ENCODE measurements around the gene NTM. TPM values are rescaled to one million over a fixed set of nuclear protein-coding genes. Genes with fewer than 3 reads are reported as not detected.
"Not testable (repeated sequence)": the region's sequence is repeated elsewhere in the genome, so short reads cannot be mapped to it uniquely, and the experiment has no call there.

The NTM gene
- total RNA-seq, 1 experiment from 2014 or later = 16.4 TPM

DNA sequence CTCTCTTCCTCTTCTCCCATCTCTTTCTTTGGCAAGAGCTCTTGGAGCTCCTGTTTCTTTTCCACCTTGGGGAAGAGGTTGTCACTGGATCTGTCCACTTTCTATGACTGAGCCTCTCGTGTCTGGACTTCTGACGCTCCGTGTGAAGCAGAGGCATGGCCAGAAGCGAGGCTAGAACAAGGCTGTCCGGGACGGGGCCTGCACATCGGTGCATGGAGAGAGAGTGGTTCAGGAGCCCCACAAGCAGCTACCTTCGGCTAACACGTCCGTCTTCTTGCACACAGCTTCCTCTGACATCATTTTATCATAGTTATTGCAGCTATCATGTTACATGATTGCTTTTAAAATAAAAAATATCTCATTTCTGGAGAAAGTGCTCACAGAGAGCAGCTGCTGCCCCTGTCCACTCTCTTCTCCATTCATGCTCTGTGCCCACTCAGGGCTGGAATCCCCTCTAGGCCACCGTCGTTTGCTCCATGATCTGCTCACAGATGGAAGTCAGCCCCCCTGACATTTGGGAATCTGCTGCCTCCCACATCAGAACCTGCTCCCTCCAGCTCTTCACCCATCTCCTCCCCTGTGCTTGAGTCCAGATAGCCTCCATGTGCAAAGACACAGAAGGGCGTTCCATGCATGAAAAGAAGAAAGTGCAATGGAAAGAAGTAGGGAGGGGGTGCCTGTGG lies 308.4 kb downstream of the NTM start:
- Mint-ChIP-seq H3K4me3 (no peak overlapping the region), H3K36me3 (no peaks in the 10 kb centered on the region), H3K27ac (no peak overlapping the region), H3K9me3 (no peaks in the 10 kb centered on the region), H3K4me1 (peaks cover 24% of the 10 kb centered on the region), H3K27me3 (ENCODE audit: low read depth) (no peaks in the 10 kb centered on the region)
- POLR2A ChIA-PET = no interaction called here
- ATAC-seq = no peak
- CTCF ChIA-PET = interaction anchor here (0.5 to 3.2 kb wide), 7 partner anchors 10 to 655 kb away, joined by 3 to 22 read pairs (median 9); no protein-coding TSS in a partner anchor
- TF ChIP-seq, protein P1, sequence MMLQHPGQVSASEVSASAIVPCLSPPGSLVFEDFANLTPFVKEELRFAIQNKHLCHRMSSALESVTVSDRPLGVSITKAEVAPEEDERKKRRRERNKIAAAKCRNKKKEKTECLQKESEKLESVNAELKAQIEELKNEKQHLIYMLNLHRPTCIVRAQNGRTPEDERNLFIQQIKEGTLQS (CRISPR knock-in tag; conservative IDR thresholded peaks at IDR 0.05) = no peak
- no peak for TF ChIP-seq RELA (CRISPR knock-in tag; IDR thresholded peaks at IDR 0.05; ENCODE audit: borderline replicate concordance)
- no peak for TF ChIP-seq ZNF121 (CRISPR knock-in tag; IDR thresholded peaks at IDR 0.05)
- no peak for DNase-seq (ENCODE audit: low spot score)

DNA sequence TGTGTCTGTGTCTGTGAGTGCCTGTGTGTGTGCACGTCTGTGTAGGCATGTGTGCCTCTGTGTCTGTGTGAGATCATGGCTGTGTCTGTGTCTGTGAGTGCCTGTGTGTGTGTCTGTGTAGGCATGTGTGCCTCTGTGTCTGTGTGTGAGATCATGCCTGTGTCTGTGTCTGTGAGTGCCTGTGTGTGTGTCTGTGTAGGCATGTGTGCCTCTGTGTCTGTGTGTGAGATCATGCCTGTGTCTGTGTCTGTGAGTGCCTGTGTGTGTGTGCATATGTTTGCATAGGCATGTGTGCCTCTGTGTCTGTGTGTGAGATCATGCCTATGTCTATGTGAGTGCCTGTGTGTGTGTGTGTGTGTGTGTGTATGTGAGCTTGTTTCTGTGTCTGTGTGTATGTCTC lies 310.0 kb downstream of the NTM start:
- H3K27ac Mint-ChIP-seq; H3K36me3 Mint-ChIP-seq; ATAC-seq; DNase-seq (ENCODE audit: low spot score); POLR2A ChIA-PET; H3K9me3 Mint-ChIP-seq; CTCF ChIA-PET; H3K27me3 Mint-ChIP-seq (ENCODE audit: low read depth); H3K4me3 Mint-ChIP-seq: not testable (repeated sequence)
- peaks cover 26% of the 10 kb centered on the region for H3K4me1 Mint-ChIP-seq

DNA sequence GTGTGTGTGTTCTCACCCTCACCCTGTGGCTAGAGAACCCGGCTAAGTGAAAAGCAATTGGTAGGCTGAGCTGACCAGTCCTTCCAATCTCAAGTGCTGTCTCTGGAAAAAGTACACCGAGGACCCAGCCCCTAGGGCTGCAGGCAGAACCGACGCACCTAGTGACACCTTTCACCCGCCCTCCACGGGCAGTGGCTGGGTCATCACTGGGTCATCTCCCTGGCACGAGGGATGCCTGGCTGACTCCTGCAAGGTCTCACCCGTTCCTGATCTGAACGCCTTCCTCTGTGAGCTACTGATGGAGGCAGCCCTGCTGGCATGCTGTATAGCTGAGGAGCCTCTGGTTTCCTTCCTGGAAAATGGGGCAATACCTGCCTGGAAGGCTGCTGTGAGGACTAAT lies 311.5 kb downstream of the NTM start:
- no peak overlapping the region for H3K27ac Mint-ChIP-seq
- TF ChIP-seq, protein P2, sequence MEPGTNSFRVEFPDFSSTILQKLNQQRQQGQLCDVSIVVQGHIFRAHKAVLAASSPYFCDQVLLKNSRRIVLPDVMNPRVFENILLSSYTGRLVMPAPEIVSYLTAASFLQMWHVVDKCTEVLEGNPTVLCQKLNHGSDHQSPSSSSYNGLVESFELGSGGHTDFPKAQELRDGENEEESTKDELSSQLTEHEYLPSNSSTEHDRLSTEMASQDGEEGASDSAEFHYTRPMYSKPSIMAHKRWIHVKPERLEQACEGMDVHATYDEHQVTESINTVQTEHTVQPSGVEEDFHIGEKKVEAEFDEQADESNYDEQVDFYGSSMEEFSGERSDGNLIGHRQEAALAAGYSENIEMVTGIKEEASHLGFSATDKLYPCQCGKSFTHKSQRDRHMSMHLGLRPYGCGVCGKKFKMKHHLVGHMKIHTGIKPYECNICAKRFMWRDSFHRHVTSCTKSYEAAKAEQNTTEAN (CRISPR knock-in tag; IDR thresholded peaks at IDR 0.05) = no peak
- CTCF ChIA-PET = interaction anchor here (0.6 to 4.2 kb wide), 4 partner anchors 7 to 445 kb away, joined by 3 to 33 read pairs (median 6); no protein-coding TSS in a partner anchor
- H3K36me3 Mint-ChIP-seq = no peaks in the 10 kb centered on the region
- no peak for ATAC-seq
- H3K27me3 Mint-ChIP-seq (ENCODE audit: low read depth) = no peaks in the 10 kb centered on the region
- no peaks in the 10 kb centered on the region for H3K9me3 Mint-ChIP-seq
- POLR2A ChIA-PET = no interaction called here
- no peak overlapping the region for H3K4me3 Mint-ChIP-seq
- no peak for DNase-seq (ENCODE audit: low spot score)
- peaks cover 24% of the 10 kb centered on the region for H3K4me1 Mint-ChIP-seq

DNA sequence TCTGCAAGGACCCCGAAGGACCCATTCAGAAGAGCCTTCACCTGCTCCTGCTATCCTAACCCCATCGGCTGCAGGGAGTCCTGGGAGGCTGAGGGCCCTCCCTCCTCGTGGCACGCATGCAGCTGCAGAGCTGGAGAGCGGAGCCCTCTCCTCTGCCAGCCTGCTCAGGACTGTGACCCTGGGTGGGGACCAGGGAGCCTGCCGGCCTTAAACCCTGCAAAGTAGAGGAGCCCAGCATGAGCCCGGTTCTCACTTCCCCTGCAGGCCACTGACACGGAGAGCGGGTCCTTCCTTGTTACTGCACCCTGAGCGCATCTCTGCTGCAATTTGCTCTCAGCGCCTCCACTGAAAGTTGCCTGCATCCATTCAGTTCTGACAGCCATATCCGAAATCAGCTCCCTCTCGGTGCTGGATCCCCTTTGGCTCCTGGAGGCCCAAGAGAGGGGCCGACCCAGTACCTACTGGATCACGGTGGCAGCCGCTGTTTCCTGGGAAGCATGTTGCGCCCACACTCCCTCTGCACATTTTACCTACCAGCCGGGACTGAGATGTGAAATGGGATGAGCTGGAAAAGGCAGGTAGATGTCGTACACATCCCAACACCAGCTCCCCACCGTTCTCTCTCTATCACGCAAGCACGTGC lies 312.1 kb downstream of the NTM start:
- ATAC-seq (no peak), DNase-seq (ENCODE audit: low spot score) (no peak)
- Mint-ChIP-seq H3K27ac (no peak overlapping the region), H3K27me3 (ENCODE audit: low read depth) (no peaks in the 10 kb centered on the region), H3K4me1 (peaks cover 18% of the 10 kb centered on the region), H3K4me3 (no peak overlapping the region), H3K9me3 (no peaks in the 10 kb centered on the region), H3K36me3 (no peaks in the 10 kb centered on the region)
- POLR2A ChIA-PET = no interaction called here
- CTCF ChIA-PET = interaction anchor here (0.6 to 4.2 kb wide), 7 partner anchors 8 to 445 kb away, joined by 3 to 33 read pairs (median 4); no protein-coding TSS in a partner anchor
- TF ChIP-seq GTF2I (CRISPR knock-in tag; conservative IDR thresholded peaks at IDR 0.05) = no peak
- TF ChIP-seq, protein P3, sequence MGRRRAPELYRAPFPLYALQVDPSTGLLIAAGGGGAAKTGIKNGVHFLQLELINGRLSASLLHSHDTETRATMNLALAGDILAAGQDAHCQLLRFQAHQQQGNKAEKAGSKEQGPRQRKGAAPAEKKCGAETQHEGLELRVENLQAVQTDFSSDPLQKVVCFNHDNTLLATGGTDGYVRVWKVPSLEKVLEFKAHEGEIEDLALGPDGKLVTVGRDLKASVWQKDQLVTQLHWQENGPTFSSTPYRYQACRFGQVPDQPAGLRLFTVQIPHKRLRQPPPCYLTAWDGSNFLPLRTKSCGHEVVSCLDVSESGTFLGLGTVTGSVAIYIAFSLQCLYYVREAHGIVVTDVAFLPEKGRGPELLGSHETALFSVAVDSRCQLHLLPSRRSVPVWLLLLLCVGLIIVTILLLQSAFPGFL (CRISPR knock-in tag; IDR thresholded peaks at IDR 0.05; ENCODE audit: borderline replicate concordance) = no peak
- no peak for TF ChIP-seq TP53 (CRISPR knock-in tag; IDR thresholded peaks at IDR 0.05)
- no peak for TF ChIP-seq OVOL2 (CRISPR knock-in tag; IDR thresholded peaks at IDR 0.05; ENCODE audit: borderline replicate concordance)
- TF ChIP-seq, protein P1 (CRISPR knock-in tag; conservative IDR thresholded peaks at IDR 0.05) = no peak
- TF ChIP-seq CREM (CRISPR knock-in tag; IDR thresholded peaks at IDR 0.05) = no peak
- no peak for TF ChIP-seq EMX1 (CRISPR knock-in tag; IDR thresholded peaks at IDR 0.05)
- no peak for TF ChIP-seq NR3C1 (CRISPR knock-in tag; conservative IDR thresholded peaks at IDR 0.05; ENCODE audit: low read depth)
- no peak for TF ChIP-seq RORB (CRISPR knock-in tag; IDR thresholded peaks at IDR 0.05)
